ENCODE data around the gene DUOX1. TPM values are rescaled to one million over a fixed set of nuclear protein-coding genes. Genes with fewer than 3 reads are reported as not detected.

Gene DUOX1
- total RNA-seq, 1 donor from 2014 or later, result 0.11 TPM

DNA sequence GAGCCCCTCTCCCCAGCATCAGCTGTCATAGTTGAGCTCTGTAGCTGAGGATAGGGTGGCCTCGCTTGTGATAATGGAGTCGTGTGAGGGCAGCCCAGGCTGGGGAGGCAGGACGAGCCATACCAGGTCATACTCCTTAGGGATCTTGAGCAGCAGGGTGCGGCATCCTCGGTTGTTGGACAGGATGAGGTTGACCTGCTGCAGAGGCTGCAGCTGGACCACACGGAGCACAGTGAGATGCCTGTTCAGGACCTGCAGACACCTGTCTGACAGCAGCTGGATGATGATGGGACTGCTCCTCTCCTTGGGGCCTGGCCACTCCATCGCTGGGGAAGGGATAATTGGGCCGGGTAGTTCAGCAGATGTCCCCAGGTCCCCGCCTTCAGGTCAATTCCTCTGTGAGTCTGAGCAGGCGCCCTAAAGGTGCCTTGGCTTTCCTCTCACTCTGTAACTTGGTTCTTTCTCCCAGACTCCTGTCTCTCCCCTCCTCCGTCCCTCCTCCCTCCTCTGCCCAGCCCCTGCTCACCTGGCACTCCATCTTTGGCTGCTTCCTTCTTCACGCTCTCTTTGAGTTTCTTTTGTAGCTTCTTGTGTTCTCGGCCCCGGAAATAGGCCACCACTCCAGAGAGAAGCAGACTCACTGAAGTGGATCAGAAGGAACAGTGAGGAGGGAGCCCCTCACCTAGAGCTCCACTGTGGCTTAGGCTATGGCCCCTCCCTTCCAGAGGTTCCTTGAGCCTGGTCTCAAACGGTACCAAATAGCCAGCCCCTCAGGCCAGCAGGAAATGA lies 23.6 kb upstream of the DUOX1 start:
- Mint-ChIP-seq H3K36me3 (ENCODE audit: low read depth) (no peaks in the 10 kb centered on the region), H3K27ac (no peak overlapping the region), H3K9me3 (no peaks in the 10 kb centered on the region)

GRCh38 chr15:45107941-45108630 lies 21.7 kb upstream of the DUOX1 start:
- intact Hi-C loops (cut with micrococcal nuclease), result no loop called here
- Mint-ChIP-seq H3K9me3 (no peaks in the 10 kb centered on the region), H3K27ac (no peak overlapping the region), H3K4me3 (no peak overlapping the region), H3K4me1 (peaks cover 15% of the 10 kb centered on the region), H3K36me3 (ENCODE audit: low read depth) (no peaks in the 10 kb centered on the region), H3K27me3 (peaks cover 49% of the 10 kb centered on the region)
- POLR2A ChIA-PET, result no interaction called here
- DNase-seq (no peak), ATAC-seq (ENCODE audit: low read depth) (no peak)
- TF ChIP-seq, protein P1, sequence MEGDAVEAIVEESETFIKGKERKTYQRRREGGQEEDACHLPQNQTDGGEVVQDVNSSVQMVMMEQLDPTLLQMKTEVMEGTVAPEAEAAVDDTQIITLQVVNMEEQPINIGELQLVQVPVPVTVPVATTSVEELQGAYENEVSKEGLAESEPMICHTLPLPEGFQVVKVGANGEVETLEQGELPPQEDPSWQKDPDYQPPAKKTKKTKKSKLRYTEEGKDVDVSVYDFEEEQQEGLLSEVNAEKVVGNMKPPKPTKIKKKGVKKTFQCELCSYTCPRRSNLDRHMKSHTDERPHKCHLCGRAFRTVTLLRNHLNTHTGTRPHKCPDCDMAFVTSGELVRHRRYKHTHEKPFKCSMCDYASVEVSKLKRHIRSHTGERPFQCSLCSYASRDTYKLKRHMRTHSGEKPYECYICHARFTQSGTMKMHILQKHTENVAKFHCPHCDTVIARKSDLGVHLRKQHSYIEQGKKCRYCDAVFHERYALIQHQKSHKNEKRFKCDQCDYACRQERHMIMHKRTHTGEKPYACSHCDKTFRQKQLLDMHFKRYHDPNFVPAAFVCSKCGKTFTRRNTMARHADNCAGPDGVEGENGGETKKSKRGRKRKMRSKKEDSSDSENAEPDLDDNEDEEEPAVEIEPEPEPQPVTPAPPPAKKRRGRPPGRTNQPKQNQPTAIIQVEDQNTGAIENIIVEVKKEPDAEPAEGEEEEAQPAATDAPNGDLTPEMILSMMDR (IDR thresholded peaks at IDR 0.05), result no peak
- CTCF ChIA-PET, result no interaction called here

More for the DNA sequence above, 23.6 kb upstream of the DUOX1 start:
- intact Hi-C loops (cut with micrococcal nuclease), result no loop called here
- Mint-ChIP-seq H3K4me1 (peaks cover 2% of the 10 kb centered on the region), H3K27me3 (peaks cover 43% of the 10 kb centered on the region), H3K4me3 (no peak overlapping the region)
- DNase-seq, result no peak
- ChIA-PET POLR2A (no interaction called here), CTCF (interaction anchor here (0.6 to 1.1 kb wide), 2 partner anchors 12 to 32 kb away, joined by 3 to 4 read pairs; no protein-coding TSS in a partner anchor)
- TF ChIP-seq, protein P1 (IDR thresholded peaks at IDR 0.05), result no peak
- ATAC-seq (ENCODE audit: low read depth), result no peak

DNA sequence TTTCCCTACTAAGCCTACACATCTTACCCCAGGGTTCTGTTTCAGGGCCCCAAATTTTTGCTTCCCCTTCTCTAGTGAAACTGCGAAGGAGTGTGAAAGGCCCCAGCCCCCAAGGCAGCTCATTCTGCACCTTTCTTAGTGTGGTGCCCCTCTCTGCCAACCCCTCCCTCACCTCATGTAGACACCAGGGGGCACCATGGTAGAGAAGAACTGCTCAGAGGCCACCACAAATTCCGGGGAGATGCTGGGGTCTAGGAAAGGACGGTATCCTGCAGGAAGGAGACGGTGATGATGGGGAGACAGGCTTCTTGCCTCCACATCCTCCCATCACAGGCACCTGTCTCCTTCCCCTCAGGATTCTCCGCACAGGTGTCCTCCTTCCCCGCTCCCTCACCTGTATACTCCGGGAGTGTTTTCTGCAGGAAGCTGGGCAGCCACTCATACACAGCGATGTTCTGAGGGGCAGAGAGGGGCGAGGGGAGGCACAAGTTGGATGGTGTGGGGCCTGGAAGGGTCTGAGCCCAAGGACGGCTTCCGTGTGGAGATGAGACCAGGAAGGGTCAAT lies 19.5 kb upstream of the DUOX1 start:
- CTCF ChIA-PET, result interaction anchor here (1.8 kb wide), 1 partner anchor 8 kb away, joined by 6 read pairs; no protein-coding TSS in a partner anchor
- TF ChIP-seq, protein P1 (IDR thresholded peaks at IDR 0.05), result no peak
- POLR2A ChIA-PET, result interaction anchor here (0.5 kb wide), 1 partner anchor 655 kb away, joined by 6 read pairs; no protein-coding TSS in a partner anchor
- Mint-ChIP-seq H3K27ac (no peak overlapping the region), H3K27me3 (peaks cover 59% of the 10 kb centered on the region), H3K36me3 (ENCODE audit: low read depth) (no peaks in the 10 kb centered on the region), H3K9me3 (no peaks in the 10 kb centered on the region), H3K4me1 (peaks cover 33% of the 10 kb centered on the region), H3K4me3 (no peak overlapping the region)
- intact Hi-C loops (cut with micrococcal nuclease), result no loop called here
- ATAC-seq (ENCODE audit: low read depth), result no peak
- no peak for DNase-seq

- DNase-seq (no peak), ATAC-seq (ENCODE audit: low read depth) (no peak)
- peaks cover 42% of the 10 kb centered on the region for H3K4me1 Mint-ChIP-seq
- ChIA-PET POLR2A (no interaction called here), CTCF (no interaction called here)
- H3K27me3 Mint-ChIP-seq, result peaks cover 67% of the 10 kb centered on the region
- no peak overlapping the region for H3K27ac Mint-ChIP-seq
- peak overlapping the region; percentile 52 for H3K4me3 Mint-ChIP-seq
- TF ChIP-seq, protein P1 (IDR thresholded peaks at IDR 0.05), result no peak
- intact Hi-C loops (cut with micrococcal nuclease), result no loop called here
- H3K36me3 Mint-ChIP-seq (ENCODE audit: low read depth), result no peaks in the 10 kb centered on the region
- no peaks in the 10 kb centered on the region for H3K9me3 Mint-ChIP-seq
These were observed 18.2 kb upstream of the DUOX1 start for GRCh38 chr15:45111390-45112142.
